PC-3 (cell line): ENCODE results near the gene KYAT1.

Source experiments
- EZH2 ChIP-seq: fragments of 300-600 bp; sonication (generic); IDR thresholded peaks from one replicate; pipeline ENCODE4 v1.6.1; 2017; ENCODE audit warnings: antibody characterized with exemption, mild to moderate bottlenecking, low read length; ENCODE audit not compliant: unreplicated experiment
- EZH2phosphoT487 ChIP-seq: fragments of 300-600 bp; sonication (generic); IDR thresholded peaks from 2 replicates; pipeline ENCODE4 v1.6.1; 2018; ENCODE audit warnings: mild to moderate bottlenecking, antibody characterized with exemption, low read length, borderline replicate concordance
- TF ChIP-seq, protein P1 (sequence below): fragments of 300-600 bp; sonication (generic); conservative IDR thresholded peaks from 2 replicates; pipeline ENCODE4 v1.5.1; 2017; ENCODE audit warnings: antibody characterized with exemption, low read depth, mild to moderate bottlenecking, low read length

DNA sequence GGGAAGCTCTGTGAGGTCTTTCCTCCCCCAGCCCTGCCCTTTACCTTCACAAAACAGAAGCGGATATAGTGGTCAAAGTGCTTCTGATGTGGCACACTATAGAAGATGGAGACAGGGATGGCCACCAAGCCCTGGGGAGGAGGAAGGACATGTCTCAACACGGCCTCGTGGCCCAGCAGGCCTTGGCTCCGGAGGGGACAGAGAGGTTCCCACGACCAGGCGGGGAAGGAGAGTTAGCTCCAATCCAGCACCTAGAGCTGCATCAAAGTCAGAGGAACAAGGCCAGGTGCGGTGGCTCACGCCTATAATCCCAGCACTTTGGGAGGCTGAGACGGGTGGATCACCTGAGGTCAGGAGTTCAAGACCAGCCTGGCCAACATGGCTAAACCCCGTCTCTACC, 48.1 kb downstream of the KYAT1 start:
- TF ChIP-seq, protein P1, sequence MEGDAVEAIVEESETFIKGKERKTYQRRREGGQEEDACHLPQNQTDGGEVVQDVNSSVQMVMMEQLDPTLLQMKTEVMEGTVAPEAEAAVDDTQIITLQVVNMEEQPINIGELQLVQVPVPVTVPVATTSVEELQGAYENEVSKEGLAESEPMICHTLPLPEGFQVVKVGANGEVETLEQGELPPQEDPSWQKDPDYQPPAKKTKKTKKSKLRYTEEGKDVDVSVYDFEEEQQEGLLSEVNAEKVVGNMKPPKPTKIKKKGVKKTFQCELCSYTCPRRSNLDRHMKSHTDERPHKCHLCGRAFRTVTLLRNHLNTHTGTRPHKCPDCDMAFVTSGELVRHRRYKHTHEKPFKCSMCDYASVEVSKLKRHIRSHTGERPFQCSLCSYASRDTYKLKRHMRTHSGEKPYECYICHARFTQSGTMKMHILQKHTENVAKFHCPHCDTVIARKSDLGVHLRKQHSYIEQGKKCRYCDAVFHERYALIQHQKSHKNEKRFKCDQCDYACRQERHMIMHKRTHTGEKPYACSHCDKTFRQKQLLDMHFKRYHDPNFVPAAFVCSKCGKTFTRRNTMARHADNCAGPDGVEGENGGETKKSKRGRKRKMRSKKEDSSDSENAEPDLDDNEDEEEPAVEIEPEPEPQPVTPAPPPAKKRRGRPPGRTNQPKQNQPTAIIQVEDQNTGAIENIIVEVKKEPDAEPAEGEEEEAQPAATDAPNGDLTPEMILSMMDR = no peak
- no peak for TF ChIP-seq EZH2
- no peak for TF ChIP-seq EZH2phosphoT487
